ENCODE data around the gene TULP4.

The TULP4 gene

DNA sequence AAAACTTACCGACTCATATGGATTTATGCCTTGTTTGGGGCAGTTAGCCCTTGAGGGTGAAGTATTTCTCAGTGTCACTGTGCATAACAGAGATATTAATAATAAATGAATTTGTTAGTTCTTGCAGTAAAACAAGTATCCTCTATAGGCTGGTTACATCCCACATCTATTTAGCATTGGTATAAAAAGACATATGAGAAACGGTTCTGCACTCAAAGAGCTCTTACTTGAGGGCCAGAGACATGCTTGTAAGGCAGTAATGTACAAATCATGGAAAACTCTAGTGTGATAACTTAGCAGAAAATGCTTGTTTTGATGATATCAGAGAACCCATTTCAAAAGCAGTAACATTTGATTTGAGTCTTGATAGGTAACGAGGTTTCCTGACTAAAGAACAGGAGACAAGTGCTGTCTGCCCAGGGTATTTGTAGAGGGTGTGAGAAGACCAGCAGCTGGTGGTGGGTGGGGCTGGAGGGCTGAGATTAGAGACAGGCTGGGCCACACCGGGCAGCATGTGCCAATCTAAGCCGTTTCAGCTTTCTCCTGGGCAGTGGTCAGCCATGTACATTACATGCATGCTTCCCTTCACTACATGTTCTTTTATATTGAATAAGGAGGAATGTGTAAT is 46.3 kb downstream of the TULP4 start:
- no peak for DNase-seq (ENCODE audit: low read depth)

DNA sequence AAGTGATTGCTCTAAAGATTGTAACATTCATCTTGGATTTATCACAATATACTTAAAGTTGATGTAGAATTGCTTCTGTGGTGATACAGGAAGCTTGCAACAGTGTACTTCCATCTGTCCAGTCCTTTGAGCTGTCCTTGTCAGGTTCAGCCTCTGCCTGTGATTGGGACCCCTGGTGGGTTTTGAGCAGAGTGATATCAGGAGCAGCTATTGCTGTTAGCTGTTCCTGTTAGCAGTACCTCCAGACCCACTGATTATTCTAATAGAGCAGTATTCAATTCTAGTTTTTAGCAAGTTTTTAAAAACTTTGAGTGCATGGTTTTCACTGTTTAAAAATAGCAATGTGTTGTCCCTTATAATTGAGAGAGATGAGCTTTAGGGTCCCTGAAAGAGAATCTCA is 48.8 kb downstream of the TULP4 start:
- DNase-seq (ENCODE audit: low read depth) = no peak

DNA sequence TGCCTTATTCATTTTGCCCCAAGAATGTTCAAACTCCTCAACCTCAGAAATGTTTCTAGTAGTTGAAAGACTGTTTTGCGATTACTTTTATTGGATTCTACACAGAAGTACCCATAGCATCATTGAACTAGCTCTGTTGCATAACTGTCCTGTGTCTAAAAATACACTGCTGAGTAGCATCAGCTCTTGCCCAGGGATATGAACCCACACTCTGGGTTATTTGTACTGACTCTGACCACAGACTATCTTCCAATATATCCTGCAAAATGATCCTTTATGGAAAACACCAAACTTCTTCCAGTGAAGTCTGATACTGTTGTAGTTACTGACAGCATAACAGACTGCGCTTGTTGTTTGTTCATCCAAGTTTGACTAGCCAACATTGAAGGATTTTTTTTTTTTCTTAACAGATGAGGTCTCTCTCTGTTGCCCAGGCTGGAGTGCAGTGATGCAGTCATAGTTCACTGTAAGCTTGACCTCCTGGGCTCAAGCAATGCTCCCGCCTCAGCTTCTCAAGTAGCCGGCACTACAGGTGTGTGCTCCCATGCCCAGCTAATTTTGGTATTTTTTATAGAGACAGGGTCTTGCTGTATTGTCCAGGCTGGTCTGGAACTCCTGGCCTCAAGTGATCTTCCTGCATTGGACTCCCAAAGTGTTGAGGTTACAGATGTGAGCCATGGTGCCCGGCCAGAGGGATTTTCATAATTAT is 49.9 kb downstream of the TULP4 start:
- no peak for DNase-seq (ENCODE audit: low read depth)

DNA sequence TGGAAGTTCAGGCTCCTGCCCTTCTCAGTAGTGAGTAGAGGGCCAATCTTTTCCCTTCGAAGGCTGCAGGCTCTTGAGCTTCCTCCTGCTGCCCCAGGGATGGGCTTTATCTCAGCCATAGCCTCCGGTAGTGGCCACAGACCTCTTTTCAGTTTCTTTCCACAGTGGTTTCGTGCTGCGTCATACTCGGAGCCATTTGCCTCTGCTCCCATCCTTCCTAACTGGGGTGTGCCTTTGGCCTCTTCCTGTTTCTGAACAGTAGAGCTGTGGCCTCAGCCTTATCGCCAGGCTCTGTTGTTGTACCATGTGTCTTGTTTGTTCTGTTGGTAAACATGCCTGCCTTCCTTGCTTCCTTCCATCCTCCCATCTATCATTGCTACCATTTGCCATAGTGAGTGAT is 54.1 kb downstream of the TULP4 start:
- DNase-seq (ENCODE audit: low read depth) = no peak

DNA sequence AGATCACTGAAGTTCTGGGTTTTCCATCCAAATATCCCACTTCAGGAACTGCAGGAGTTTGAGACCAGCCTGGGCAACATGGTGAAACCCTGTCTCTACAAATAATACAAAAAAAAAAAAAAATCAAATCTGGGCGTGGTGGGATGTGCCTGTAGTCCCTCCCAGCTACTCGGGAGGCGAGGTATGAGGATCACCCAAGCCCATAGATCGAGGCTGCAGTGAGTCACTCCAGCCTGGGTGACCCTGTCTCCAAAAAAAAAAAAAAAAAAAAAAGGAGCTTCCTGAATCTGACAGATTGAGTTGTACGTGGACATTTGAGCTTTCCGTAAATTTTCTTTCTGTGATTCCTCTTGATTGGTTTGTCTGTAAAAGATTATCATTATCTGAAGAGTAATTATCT is 55.6 kb downstream of the TULP4 start:
- no peak for DNase-seq (ENCODE audit: low read depth)

DNA sequence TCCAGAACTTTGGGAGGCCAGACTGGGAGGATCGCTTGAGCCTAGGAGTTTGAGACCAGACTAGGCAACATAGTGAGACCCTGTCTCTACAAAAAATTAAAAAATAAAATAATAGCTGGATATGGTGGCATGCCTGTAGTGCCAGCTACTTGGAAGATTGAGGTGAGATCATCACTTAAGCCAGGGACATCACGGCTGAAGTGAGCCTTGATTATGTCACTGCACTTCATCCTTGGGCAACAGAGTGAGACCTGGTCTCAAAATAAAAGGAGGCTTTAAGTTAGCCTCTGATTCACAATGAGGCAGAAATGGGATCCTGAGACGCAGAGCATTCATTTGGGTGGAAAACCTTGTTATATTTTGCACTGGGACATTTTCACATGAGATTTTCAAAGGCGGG is 57.0 kb downstream of the TULP4 start:
- DNase-seq (ENCODE audit: low read depth) = no peak

DNA sequence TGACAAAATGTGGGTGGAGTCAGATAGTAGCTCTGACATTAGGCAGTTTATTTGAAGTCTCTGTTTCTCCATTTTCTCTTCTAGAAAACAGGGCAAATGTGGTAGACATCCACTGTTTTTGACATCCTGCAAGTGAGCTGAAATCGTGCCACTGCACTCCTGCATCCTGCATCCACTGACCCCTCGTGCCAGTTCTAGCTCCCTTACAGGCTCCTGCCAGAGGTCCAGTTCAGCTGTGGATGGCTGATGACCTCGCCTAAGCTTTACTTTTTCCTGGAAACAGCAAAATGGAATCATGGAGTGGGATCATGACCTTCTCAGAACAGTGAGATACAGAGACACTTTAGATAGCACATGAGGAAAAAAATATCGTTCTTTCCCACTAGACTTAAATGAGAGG is 58.5 kb downstream of the TULP4 start:
- no peak for DNase-seq (ENCODE audit: low read depth)

DNA sequence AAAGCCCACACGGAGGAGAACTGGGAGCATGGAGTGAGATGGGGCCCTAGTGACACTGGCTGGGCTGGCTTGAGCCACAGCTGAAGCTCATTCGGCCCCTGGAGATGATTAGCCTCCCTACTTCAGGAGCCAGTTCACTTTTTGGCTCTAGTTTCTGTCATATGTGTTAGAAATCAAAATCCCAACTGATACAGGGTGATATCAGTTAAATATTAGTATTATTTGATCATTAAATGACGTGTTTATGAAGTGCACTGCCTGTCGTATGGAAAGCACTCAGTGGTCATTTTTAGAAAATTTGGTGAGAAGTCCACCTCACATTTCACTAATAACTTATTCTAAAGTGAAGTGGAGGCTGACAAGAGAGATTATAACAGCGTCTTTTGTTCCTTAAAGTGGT is 59.0 kb downstream of the TULP4 start:
- DNase-seq (ENCODE audit: low read depth) = no peak

DNA sequence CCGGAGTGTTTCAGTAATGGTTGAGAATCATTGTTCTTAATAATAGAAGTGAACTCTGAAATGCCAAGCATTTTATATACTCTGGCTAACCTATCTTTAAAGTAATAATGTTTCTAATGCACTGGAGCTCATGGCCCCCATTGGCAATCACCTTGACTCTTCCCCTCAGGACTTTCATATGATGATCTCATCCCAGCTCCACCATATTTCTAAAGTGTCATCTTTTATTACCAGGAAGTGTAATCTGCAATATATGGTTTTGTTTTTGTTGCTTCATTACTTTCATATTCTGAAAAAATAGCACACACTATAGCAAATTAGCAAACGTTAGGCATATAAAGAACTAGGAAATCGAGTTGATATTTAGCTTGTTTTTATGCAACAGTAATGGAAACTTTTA is 60.3 kb downstream of the TULP4 start:
- no peak for DNase-seq (ENCODE audit: low read depth)

DNA sequence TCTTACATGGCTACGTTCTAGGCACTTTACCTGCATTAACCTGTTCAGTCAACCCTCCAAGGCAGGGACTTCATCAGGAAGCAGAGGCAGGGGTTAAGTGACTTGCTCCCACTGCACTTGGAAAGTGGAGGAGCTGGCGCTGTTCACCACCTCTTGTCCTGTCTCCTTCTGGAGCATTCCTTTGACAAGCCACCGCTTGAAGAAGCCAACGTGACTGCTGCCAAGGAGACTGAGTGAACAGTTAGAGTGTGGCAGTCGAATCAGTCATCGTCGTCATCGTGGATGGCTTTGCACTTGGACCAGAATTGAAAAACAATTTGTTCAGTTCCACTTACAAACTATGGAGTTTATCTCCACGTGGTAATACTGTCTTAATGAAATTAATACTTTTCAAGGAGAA is 60.9 kb downstream of the TULP4 start:
- DNase-seq (ENCODE audit: low read depth) = no peak

DNA sequence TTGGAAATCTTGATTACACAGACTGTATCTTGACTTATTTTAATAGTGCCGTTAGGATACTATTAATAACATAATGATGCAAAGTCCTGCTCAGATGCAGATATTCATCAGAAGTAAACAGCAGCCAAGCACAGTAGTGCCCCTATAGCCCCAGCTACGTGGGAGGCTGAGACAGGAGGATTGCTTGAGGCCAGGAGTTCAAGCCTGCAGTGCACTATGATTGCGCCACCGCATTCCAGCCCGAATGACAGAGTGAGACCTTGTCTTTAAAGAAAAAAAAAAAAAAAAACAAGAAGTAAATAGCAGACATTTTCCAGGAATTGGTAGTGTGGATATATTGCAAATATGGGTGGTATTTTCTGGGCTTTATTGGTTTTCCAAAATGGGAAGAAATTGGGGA is 61.8 kb downstream of the TULP4 start:
- no peak for DNase-seq (ENCODE audit: low read depth)

DNA sequence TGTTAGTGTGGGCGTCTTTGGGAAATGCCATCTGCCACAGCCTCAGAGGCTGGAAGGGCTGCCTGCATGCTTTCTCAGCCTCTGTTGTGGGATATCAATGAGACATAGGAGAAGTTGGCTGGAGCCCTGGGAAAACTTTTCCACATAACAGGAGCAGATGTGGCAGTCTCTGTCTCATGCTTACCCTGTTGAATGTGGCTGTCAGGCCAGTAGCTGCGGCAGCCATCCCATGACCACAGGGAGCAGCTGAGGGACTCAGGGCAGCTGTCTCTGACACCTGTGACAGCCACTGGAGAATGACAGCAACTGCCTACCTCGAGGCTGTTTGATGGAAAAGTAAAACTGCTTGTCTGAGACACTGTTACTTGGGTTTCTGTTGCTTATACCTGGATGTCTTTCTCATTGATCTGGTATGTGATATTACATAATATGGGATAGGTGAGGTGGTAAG is 64.4 kb downstream of the TULP4 start:
- no peak for DNase-seq (ENCODE audit: low read depth)

DNA sequence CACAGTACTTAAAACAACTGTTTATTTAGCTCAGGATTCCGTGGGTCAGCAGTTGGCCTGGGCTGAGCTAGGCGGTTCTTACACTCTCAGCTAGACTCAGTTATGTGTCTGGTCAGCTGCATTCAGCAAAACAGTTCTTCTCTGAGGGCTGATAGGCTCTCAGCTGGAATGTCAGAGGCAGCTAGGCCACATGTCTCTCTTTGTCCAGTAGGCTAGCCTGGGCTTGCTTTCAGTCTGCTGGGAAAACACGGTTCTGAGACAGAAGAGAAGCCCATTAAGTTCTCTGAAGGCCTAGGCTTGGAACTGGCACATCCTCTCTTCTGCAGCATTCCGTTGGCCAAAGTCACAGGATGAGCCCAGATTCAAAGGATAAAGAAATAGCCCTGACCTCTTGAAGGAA is 65.6 kb downstream of the TULP4 start:
- no peak for DNase-seq (ENCODE audit: low read depth)

DNA sequence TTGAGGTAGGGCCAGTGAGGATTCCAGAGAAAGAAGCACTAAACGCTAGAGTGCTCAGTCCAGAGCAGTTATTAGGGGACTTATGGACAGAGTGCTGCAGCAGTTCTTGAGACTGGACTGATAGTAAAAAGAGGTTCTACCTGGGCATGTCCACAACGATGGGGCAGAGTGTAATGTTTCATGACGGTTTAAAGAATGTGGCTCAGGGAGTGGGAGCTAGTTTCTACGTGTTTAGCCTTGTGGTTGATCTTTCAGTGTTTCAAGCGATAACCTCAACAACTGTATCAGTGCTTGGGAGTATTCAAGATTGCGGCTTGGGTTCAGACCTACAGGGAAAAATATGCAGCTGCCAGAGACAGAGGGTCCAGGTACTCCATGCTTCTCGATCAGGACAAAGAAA is 67.1 kb downstream of the TULP4 start:
- no peak for DNase-seq (ENCODE audit: low read depth)

DNA sequence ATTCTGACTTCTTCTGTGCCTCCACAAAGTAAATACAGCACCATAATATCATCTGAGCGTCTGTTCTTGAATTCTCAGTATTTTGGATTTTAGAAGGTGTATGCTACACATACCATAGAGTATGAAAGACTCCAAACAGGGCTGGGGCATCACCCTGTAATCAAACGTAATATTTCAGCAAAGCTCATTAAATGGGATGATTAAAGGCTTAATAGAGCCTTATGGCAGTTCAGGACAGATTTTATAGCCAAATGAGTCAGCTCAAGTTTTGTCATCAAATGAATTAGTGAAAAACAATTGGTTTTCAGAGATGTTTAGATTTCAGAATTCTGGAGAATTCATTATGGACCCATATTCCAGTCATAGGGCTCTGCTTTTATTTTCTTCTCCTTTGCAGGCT is 68.9 kb downstream of the TULP4 start:
- DNase-seq (ENCODE audit: low read depth) = no peak

DNA sequence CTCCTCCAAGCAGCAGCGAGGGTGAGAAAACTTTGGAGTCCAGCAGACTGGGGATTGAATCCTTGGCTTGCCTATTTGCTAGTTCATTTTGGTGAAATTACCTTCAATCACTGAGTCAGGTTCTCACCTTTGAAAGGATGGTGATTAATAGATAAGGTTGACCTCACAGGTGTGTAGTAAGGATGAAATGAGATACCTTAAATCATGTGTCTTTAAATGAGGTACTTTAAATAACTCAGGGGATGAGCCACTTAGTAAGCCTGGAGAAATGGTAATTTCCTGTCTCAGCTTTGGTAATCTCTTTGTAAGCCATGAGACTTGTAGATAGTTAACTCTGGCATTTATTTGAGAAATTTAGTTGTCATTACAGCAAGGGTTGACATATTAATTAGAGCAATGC is 70.2 kb downstream of the TULP4 start:
- no peak for DNase-seq (ENCODE audit: low read depth)

DNA sequence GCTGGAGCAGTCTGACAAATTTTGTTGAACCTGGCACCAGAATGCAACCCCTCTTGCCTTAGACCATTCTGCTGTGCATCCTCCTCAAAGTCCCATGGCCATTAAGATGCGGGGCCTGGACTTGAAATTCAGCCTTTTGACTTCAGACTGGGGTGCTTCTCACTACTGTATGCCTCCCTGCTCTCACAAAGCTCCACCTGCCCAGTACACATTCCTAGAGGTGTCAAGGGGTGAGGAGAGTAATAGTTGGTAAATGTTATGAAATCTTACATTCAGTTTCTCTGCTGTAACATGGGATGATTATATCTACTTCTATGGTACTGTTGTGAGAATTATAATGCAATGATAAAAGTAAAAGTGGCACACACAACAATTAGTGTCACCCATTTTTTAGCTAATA is 70.8 kb downstream of the TULP4 start:
- no peak for DNase-seq (ENCODE audit: low read depth)

DNA sequence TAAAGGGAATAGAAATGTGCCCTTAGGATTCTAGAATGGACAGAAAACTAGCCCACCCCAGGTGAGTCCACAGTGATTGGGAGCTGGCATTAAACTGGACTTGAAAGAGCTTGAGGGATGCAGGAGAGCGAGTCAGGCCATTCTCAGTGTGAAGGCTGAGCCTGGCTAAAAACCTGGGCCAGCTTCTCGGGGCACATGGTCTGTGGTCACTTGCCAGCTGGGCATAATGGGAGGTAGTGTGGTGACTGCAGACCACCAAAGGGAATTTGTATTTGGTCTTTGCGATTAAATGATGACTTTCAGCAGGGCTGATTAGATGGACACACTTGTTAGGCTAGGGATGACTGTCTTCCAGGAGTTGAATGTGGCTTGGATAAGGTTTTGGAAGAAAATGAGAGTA is 71.3 kb downstream of the TULP4 start:
- no peak for DNase-seq (ENCODE audit: low read depth)

DNA sequence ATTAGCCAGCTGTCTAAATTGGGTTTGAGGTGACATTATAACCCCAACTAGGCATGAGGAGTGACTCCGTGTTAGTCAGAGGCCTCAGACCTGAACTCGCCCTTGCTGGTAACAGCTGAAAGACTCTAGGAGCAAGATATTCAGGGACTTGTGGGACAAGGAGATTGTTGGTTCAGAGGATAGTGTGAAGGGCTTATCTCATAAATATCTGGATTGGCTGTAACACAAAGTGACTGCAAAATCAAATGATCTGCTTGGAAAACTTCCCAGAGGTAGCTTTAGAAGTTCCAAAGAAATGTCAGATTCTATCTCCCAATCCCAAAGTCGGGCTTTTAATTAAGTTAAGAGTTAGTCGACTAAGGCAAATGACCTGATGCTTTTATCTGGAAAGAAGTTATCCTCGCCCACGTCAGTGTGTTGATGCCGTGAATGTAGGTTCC is 72.4 kb downstream of the TULP4 start:
- no peak for DNase-seq (ENCODE audit: low read depth)

DNA sequence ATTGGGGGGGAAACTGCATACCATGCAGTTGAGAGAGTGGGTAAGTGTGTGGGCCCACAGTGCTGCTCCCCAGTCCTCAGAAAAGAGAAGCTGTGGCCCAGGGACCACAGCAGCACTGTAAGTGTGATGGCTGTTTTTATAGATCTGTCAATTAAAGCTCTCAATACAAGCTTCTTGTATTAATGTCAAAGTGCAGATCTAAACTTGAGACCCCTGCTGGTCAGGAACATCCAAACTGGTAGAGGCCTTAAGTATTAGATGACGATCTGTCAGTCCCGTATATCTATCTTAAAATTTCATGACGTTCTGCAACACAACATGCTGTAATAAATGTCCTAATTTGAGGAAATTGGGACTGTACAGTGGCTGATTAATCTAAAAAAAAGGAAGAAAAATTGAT is 74.8 kb downstream of the TULP4 start:
- no peak for DNase-seq (ENCODE audit: low read depth)

DNA sequence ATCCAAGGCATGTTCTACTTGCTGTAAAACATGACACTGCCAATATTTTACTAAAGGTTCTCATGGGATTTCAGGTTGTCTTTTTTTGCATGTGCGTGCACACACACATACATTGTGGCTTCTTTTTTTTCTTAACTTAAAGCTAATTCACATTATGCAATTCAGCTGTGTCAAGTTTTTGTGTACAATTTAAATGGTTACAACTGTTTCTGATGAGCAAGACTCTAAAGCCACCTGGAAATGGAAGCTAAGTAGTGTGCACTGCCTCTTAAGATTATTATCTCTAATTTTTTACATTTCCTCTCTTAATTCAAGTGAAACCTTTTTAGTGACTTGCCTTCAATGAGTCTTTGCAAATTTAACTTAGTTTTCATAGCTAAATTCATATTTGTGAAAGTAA is 75.3 kb downstream of the TULP4 start:
- DNase-seq (ENCODE audit: low read depth) = no peak

DNA sequence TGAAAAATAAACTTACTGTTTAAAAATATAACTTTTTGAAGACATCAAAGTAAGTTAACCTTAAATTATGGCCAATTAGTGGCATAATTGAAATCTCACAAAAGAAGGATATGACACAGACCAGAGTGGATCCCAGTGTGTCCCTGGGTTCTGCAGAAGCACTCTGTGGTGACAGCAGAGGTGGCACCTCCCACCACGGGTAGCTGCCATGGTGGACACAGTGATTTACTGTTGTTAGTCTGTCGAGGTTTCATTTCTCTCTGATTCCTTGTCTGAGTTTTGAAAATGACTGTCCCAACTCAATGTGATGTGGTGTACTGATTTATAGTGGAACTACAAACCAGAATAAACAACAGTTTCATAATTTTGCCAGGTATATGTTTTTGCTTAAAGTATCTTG is 76.5 kb downstream of the TULP4 start:
- DNase-seq (ENCODE audit: low read depth) = no peak

DNA sequence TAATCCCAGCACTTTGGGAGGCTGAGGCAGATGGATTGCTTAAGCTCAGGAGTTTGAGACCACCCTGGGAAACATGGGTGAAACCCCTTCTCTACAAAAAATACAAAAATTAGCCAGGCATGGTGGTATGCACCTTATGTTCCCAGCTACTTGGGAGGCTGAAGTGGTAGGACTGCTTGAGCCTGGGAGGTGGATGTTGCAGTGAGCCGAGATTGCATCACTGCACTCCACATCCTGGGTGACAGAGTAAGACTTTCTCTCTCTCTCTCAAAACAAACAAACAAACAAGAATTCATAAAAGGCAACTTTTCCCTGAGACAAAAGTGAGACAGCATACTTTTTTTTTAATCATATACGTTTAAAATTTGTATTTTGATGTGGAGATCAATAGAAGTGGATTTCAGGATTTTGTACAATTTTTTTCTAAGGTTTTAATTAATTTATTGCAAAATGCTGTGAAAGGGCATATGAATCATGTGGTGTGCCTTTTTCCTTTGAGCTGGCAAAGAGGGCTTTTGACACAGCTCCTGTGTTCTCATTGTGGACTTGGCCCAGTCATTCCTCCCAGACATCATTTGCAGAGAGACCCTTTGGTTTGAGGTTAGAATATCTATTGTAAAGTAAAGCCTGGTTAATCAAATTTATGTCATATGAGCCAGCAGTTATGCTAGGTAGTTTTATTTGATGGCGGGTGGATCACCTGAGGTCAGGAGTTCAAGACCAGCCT is 77.1 kb downstream of the TULP4 start:
- no peak for DNase-seq (ENCODE audit: low read depth)

DNA sequence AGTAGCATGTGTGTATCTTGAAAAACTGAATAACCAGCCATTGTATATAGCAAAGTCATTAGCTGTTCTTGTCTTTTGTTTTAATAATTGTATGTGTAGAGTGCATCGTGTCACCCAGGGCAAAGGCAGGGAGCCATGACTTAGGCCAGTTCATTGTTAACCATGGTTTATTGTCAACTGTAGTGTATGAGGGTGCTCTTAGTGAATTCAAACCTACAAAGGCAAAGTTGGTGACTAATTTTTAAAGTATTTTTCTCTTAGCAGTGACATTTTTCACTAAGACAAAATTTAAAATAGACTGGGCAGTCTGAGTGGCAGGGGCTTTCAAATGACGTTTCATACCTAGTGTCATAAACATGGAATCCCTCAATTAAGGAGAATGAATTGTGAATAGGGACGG is 79.0 kb downstream of the TULP4 start:
- DNase-seq (ENCODE audit: low read depth) = no peak

Data from stimulated activated CD8-positive, alpha-beta memory T cell treated with anti-CD3 and anti-CD28 coated beads, Interleukin-12 subunit alpha, Interleukin-12 subunit beta, amount 100 ng/mL, for 4 hours (primary cell).